IMR-90 (cell line): ENCODE measurements around the gene LOXL3.

Experiments
- BHLHE40 ChIP-seq: fragments of 150-350 bp; IDR thresholded peaks from 2 replicates; pipeline ENCODE4 v1.6.1; 2016; ENCODE audit warnings: mild to moderate bottlenecking, low read depth, low read length
- MAZ ChIP-seq: IDR thresholded peaks from 2 replicates; pipeline ENCODE4 v1.6.1; 2012; ENCODE audit warnings: low read depth, mild to moderate bottlenecking, low read length, improper control_type of control experiment, moderate library complexity, borderline replicate concordance
- POLR2A ChIP-seq: IDR thresholded peaks from 2 replicates; pipeline ENCODE4 v1.6.1; 2012; ENCODE audit warnings: mild to moderate bottlenecking, low read depth, low read length
- RAD21 ChIP-seq: IDR thresholded peaks from 2 replicates; pipeline ENCODE4 v1.6.1; 2012; ENCODE audit warnings: low read length, improper control_type of control experiment
- RCOR1 ChIP-seq: IDR thresholded peaks from 2 replicates; pipeline ENCODE4 v1.6.1; 2012; ENCODE audit warnings: mild to moderate bottlenecking, low read length, improper control_type of control experiment; ENCODE audit not compliant: insufficient replicate concordance
- SMC3 ChIP-seq: fragments of 150-350 bp; IDR thresholded peaks from 2 replicates; pipeline ENCODE4 v1.6.1; 2016; ENCODE audit warnings: low read depth, mild to moderate bottlenecking, antibody characterized with exemption, low read length, moderate library complexity
- TF ChIP-seq, protein P1 (sequence below): conservative IDR thresholded peaks from 2 replicates; pipeline ENCODE4 v1.5.1; 2012; ENCODE audit warnings: mild to moderate bottlenecking, low read depth, low read length, improper control_type of control experiment
- TF ChIP-seq, protein P2 (sequence below): fragments of 150-350 bp; IDR thresholded peaks from 2 replicates; pipeline ENCODE4 v1.6.1; 2016; ENCODE audit warnings: low read depth, mild to moderate bottlenecking, low read length, moderate library complexity, borderline replicate concordance

DNA sequence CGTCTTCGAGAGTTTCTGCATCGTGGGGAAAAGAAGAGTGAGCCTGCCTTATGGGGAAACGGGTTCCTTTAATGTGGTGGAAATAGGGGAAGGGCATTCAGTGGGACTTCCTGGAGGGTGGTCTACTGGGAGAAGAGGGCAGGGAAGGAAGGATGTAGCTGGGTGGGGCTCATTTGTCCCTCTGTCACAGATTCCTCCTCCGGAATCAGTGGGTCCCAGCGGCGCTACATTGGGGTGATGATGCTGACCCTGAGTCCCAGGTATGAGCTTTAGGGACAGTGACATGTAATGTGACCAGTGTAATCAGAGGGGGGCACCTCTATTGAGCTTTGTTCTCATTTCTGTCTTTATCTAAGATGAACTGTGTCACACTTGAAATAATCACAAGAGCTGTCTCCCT is 22.1 kb downstream of the LOXL3 start:
- TF ChIP-seq POLR2A (no peak), RAD21 (no peak), MAZ (no peak), SMC3 (no peak), BHLHE40 (no peak), RCOR1 (no peak)
- TF ChIP-seq, protein P1, sequence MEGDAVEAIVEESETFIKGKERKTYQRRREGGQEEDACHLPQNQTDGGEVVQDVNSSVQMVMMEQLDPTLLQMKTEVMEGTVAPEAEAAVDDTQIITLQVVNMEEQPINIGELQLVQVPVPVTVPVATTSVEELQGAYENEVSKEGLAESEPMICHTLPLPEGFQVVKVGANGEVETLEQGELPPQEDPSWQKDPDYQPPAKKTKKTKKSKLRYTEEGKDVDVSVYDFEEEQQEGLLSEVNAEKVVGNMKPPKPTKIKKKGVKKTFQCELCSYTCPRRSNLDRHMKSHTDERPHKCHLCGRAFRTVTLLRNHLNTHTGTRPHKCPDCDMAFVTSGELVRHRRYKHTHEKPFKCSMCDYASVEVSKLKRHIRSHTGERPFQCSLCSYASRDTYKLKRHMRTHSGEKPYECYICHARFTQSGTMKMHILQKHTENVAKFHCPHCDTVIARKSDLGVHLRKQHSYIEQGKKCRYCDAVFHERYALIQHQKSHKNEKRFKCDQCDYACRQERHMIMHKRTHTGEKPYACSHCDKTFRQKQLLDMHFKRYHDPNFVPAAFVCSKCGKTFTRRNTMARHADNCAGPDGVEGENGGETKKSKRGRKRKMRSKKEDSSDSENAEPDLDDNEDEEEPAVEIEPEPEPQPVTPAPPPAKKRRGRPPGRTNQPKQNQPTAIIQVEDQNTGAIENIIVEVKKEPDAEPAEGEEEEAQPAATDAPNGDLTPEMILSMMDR, result no peak
- TF ChIP-seq, protein P2, sequence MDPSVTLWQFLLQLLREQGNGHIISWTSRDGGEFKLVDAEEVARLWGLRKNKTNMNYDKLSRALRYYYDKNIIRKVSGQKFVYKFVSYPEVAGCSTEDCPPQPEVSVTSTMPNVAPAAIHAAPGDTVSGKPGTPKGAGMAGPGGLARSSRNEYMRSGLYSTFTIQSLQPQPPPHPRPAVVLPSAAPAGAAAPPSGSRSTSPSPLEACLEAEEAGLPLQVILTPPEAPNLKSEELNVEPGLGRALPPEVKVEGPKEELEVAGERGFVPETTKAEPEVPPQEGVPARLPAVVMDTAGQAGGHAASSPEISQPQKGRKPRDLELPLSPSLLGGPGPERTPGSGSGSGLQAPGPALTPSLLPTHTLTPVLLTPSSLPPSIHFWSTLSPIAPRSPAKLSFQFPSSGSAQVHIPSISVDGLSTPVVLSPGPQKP, result no peak
